Measurements from ENCODE around the gene PERM1.

DNA sequence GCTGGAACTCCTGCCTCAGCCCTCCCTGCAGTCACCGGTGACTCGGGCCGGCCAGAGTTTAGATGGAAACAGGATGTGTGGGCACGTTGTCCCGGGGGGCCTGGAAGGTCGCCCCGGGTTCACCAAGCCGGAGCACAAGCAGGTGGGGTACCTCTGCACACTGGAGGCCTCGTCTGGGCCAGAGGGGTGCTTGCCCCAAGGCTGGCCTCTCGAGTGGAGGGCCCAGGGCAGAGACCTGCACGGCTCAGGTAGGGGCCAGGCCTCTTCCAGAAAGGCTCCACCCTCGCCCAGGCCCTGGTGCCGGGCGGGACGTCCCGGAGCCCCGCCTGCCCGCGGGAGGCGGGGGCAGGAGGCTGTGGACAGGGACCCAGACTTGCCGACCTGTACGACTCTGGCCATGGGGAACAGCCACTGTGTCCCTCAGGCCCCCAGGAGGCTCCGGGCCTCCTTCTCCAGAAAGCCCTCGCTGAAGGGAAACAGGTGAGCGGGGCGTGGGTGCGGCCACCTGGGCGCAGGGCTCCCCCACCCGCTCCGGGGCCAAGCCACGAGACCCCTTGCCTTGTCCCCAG lies 15.7 kb downstream of the PERM1 start, which contains the start of gene PLEKHN1:
- TF ChIP-seq, protein P1, sequence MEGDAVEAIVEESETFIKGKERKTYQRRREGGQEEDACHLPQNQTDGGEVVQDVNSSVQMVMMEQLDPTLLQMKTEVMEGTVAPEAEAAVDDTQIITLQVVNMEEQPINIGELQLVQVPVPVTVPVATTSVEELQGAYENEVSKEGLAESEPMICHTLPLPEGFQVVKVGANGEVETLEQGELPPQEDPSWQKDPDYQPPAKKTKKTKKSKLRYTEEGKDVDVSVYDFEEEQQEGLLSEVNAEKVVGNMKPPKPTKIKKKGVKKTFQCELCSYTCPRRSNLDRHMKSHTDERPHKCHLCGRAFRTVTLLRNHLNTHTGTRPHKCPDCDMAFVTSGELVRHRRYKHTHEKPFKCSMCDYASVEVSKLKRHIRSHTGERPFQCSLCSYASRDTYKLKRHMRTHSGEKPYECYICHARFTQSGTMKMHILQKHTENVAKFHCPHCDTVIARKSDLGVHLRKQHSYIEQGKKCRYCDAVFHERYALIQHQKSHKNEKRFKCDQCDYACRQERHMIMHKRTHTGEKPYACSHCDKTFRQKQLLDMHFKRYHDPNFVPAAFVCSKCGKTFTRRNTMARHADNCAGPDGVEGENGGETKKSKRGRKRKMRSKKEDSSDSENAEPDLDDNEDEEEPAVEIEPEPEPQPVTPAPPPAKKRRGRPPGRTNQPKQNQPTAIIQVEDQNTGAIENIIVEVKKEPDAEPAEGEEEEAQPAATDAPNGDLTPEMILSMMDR (conservative IDR thresholded peaks at IDR 0.05), result no peak
- TF ChIP-seq EZH2 (IDR thresholded peaks at IDR 0.05; ENCODE audit: low read depth), result no peak
